HG03457 (cell line): ENCODE data around the gene DDX49.
"Not testable (repeated sequence)": the region's sequence is repeated elsewhere in the genome, so short reads cannot be mapped to it uniquely, and the experiment has no call there.

Source experiments
- ATAC-seq: cut with Tn5 transposase; IDR thresholded peaks from one replicate; pipeline ENCODE4 v1.9.1; 2021; ENCODE audit warnings: moderate number of reproducible peaks; ENCODE audit not compliant: unreplicated experiment

Gene DDX49

GRCh38 chr19:18940769-18941627 is 21.5 kb downstream of the DDX49 start, which contains the start of gene HOMER3:
TSS of gene HOMER3 (minus strand) at chr19:18941217. CDS start at chr19:18938982, 2,235 bp downstream.
- ATAC-seq: no peak

- ATAC-seq: no peak
Observed at GRCh38 chr19:18941628-18942354, 22.3 kb downstream of the DDX49 start.

DNA sequence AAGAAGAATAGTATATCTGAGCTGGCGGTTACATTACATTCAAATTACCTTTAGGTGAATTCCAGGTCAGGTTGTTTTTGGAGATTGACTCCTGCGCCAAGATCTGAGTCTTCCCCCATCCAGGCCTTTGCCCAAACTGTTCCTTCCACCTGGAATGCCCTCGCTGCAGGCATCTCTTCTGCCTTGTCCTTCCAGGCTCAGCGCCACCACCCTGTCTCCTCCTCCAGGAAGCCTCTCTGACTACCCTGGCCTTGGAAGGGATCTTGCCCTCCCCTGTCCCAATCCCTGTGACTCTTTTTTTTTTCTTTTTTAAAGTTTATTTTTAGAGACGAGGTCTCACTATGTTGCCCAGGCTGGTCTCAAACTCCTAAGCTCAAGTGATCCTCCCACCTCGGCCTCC is 23.2 kb downstream of the DDX49 start:
- ATAC-seq: no peak

- no peak for ATAC-seq
Observed at GRCh38 chr19:18943465-18943864, 23.9 kb downstream of the DDX49 start.

GRCh38 chr19:18945297-18945696 is 25.8 kb downstream of the DDX49 start:
- ATAC-seq: no peak

GRCh38 chr19:18946335-18946734 is 26.8 kb downstream of the DDX49 start:
- no peak for ATAC-seq

- ATAC-seq: no peak
Observed at GRCh38 chr19:18946918-18947317, 27.4 kb downstream of the DDX49 start.

DNA sequence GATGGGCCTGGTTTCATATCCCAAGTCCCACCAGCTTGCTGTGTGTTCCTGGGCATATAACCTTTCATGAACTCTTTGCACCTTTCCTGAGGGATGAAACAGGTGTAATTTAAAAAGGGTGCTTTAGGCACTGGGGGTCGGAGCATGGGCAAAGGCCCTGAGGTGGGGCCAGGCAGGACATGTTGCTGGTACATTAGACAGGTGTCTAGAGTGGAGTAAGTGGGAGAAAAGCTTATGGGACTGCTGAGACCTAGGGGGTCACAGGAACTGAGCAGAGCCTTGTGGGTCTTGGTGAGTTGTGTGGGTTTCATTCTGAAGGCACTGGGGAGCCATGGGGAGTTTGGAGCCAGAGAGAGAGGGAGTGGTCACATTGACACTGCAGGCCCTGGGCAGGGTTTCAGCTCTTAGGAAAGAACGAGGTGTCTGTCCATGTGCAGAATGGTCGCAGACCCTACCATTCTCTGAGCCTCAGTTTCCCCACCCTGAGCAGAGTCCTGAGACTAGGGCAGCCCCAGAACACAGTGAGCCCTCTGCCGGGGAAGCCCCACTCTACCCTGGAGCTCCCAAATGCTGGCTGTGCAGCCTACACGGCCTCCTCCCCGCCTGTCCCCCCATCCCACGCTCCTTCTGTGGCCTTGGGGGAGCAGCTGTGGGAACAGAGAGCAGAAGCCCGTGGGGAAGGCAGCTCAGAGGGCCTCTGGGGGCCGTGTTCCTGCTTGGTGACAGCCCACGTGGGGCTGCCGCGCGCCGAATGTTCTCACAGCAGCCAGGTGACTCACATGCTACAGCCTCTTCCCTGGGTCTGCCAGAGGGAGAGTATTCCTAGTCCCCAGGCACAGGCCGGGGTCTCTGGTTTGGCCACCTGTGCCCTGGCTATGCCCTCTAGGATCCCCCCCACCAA is 28.8 kb downstream of the DDX49 start:
- ATAC-seq: no peak

DNA sequence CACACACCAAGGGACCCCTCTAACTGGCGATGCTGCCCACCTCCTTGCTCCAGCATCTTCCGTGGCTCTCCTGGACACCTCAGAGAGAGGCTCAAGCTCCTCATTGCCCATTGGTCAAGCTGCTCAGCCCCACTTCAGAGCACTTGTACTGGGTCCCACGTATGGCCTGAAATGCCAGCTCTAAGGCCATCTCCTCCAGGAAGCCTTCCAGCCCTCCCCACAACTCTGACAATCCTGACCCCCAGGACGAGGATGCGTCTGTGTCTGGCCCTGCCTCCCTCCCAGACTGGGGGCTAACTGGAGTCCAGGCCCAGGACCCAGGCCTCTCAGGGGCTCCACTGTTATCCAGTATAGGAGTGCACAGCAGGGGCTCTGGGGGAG is 29.5 kb downstream of the DDX49 start:
- ATAC-seq: no peak

GRCh38 chr19:18949858-18950257 is 30.3 kb downstream of the DDX49 start:
- ATAC-seq: no peak

GRCh38 chr19:18951721-18952281 is 32.3 kb downstream of the DDX49 start:
- ATAC-seq: no peak

DNA sequence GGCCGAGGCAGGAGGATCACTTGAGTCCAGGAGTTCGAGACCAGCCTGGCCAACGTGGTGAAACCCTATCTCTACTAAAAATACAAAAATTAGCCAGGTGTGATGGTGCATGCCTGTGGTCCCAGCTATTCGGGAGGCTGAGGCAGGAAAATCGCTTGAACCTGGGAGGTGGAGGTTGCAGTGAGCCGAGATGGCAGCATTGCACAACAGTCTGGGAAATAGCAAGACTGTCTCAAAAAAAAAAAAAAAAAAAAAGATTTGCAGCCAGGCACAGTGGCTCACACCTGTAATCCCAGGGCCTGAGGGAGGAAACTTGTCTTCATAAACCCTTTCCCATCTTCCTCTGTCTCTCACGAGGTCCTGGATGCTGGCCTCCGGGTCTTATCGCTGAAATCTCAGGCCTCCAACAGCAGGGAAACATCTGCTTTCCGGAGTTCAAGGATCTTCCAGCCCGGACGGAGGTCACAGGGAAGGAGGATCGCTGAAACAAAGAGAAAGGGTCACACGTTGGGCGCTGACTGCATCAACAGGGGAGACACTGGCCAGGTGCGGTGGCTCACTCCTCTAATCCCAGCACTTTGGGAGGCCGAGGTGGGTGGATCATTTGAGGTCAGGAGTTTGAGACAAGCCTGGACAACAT is 33.0 kb downstream of the DDX49 start:
- not testable (repeated sequence) for ATAC-seq

DNA sequence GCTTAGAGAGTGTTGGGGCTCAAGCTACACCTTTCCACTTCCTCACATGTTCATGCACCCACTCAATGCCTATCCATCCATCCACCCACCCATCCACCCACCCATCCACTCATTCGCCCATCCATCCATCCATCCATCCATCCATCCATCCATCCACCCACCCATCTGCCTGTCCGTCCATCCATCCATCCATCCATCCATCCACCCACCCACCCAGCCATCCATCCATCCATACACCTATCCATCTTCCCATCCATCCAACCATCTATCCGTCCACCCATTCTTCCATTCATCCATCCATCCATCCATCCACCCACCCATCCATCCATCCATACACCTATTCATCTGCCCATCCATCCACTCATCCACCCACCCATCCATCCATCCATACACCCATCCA is 34.6 kb downstream of the DDX49 start:
- no peak for ATAC-seq

DNA sequence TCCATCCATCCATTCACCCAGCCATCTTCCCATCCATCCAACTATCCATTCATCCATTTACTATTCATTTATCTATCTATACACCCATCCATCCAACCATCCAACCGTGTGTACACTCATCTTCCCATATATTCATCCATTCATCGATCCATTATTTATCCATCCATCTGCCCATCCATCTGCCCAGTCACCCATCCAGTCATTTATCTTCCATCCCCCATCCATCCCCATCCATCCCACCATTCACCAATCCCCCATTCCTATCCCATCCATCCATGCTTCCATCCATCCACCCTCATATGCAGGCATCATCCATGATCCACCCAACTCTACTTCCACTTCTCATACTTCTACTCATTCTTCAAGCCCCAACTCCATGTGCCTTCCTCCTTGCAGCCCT is 35.5 kb downstream of the DDX49 start:
- no peak for ATAC-seq

- no peak for ATAC-seq
Observed at GRCh38 chr19:18960370-18960769, 40.9 kb downstream of the DDX49 start.

DNA sequence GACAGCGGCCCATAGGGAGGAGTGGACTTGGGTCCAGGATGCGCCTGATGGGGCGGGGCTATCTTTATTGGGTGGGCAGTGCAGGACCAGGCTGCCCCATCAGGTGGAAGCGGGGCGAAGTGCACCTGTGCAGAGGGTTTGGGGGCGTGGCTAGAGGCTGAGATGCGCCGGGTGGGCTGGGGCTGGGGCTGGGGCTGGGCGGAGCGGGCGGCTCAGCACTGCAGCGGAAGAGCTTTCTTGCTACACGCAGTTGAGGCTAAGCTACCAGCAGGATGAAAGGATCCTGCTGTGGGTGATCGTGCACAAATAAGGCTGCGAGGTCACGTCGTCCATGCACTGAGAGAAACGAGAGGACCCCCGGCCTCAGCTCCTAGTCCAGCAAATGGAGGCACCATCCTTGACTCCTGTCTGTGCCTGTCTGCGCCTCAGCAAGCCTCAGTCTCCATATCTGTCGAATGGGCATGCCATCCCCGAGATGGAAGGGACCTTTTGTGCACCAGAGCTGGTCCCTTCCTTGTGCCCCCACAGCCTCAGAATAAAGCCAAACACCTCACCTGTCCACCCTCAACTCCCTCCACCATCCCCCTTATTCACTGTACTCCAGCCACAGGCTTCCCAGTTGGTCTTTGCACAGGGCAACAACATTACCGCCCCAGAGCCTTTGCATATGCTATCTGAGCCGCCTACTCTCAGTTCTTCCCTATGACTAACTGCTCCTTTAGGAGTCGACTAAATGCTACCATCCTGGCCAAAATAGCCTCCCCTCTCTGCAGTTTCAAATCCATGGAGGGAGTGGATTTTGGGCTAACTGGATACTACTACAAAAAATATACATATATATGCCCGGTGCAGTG is 42.5 kb downstream of the DDX49 start:
- no peak for ATAC-seq

DNA sequence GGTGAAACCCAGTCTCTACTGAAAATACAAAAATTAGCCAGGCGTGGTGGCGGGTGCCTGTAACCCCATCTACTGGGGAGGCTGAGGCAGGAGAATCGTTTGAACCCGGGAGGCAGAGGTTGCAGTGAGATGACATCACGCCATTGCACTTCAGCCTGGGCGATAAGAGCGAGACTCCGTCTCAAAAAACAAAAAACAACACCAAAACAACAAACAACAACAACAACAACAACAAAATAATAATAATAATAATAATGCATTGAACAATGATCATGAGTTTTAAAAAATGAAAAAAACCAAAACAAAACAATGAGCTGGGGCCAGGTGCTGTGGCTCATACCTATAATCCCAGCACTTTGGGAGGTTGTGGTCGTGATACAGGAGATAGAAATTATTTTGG is 44.6 kb downstream of the DDX49 start:
- ATAC-seq: no peak

- no peak for ATAC-seq
Observed at GRCh38 chr19:18966307-18966706, 46.8 kb downstream of the DDX49 start.

GRCh38 chr19:18967358-18968146 is 48.0 kb downstream of the DDX49 start:
- ATAC-seq: no peak
